K562 (cell line): Measurements from ENCODE around the gene PPM1D.

Experiments
- BACH1 ChIP-seq: fragments of 200-800 bp; sonication (Bioruptor generic); IDR thresholded peaks from 2 replicates; pipeline ENCODE4 v1.6.1; 2016; ENCODE audit warnings: missing genetic modification characterization, missing compliant biosample characterization
- CTCF ChIP-seq, 3 experiments: IDR thresholded peaks in 2 of 3; conservative IDR thresholded peaks in 1 of 3; 2 replicates each; pipeline ENCODE4 v1.5.1; 2011 to 2012; ENCODE audit warnings: low read length in 3 of 3, mild to moderate bottlenecking in 3 of 3, control low read depth in 2 of 3, improper control_type of control experiment in 1 of 3, inconsistent platforms in 1 of 3, low read depth in 1 of 3, mixed read lengths in 1 of 3, moderate library complexity in 1 of 3; ENCODE audit not compliant: insufficient read depth in 2 of 3
- EZH2 ChIP-seq: IDR thresholded peaks from 2 replicates; pipeline ENCODE4 v1.6.1; 2012; ENCODE audit warnings: low read depth, mild to moderate bottlenecking, inconsistent platforms, low read length, borderline replicate concordance
- HCFC1 ChIP-seq: IDR thresholded peaks from 2 replicates; pipeline ENCODE4 v1.6.1; 2012; ENCODE audit warnings: low read depth, low read length, improper control_type of control experiment
- HNRNPK ChIP-seq: fragments of 200-400 bp; formaldehyde crosslinking; IDR thresholded peaks from one replicate; pipeline ENCODE4 v1.6.1; 2018; ENCODE audit warnings: mild to moderate bottlenecking, low read depth, low read length; ENCODE audit not compliant: poor library complexity, severe bottlenecking
- LARP7 ChIP-seq: fragments of 450-650 bp; IDR thresholded peaks from 2 replicates; pipeline ENCODE4 v1.6.1; 2016
- NR1H2 ChIP-seq: sonication (generic); formaldehyde crosslinking; IDR thresholded peaks from 2 replicates; pipeline ENCODE4 v1.4.0; 2020; ENCODE audit warnings: mild to moderate bottlenecking, missing genetic modification reagents
- NR3C1 ChIP-seq: sonication (generic); formaldehyde crosslinking; IDR thresholded peaks from 2 replicates; pipeline ENCODE4 v1.8.1; 2022; ENCODE audit warnings: missing genetic modification reagents
- PATZ1 ChIP-seq: fragments of 250-450 bp; sonication (Bioruptor Pico); IDR thresholded peaks from 2 replicates; pipeline ENCODE4 v1.5.0; 2020; ENCODE audit warnings: mild to moderate bottlenecking, borderline replicate concordance
- POLR2A ChIP-seq: fragments of 450-650 bp; conservative IDR thresholded peaks from 2 replicates; pipeline ENCODE4 v1.6.1; 2016
- POLR2AphosphoS5 ChIP-seq: IDR thresholded peaks from 2 replicates; pipeline ENCODE4 v1.6.1; 2011; ENCODE audit warnings: mild to moderate bottlenecking, low read depth, low read length, moderate library complexity; ENCODE audit not compliant: control insufficient read depth, insufficient read depth
- SMAD3 ChIP-seq: fragments of 450-650 bp; formaldehyde crosslinking; conservative IDR thresholded peaks from 2 replicates; pipeline ENCODE4 v1.4.0; 2020; ENCODE audit warnings: mild to moderate bottlenecking
- ZBTB34 ChIP-seq: fragments of 250-450 bp; sonication (Bioruptor Pico); IDR thresholded peaks from 2 replicates; pipeline ENCODE4 v1.8.0; 2021; ENCODE audit warnings: mild to moderate bottlenecking, moderate library complexity
- ZSCAN29 ChIP-seq: fragments of 450-650 bp; IDR thresholded peaks from 2 replicates; pipeline ENCODE4 v1.6.1; 2017

- TF ChIP-seq NR3C1 = no peak
- TF ChIP-seq HCFC1 = no peak
- no peak for TF ChIP-seq ZBTB34 (CRISPR knock-in tag)
- TF ChIP-seq EZH2 = no peak
- TF ChIP-seq CTCF (IDR thresholded peaks at IDR 0.05 in 2 of 3, conservative IDR thresholded peaks at IDR 0.05 in 1 of 3; ENCODE audit: insufficient read depth in 2 of 3, low read depth in 1 of 3, low read length in 3 of 3) = no peak
- no peak for TF ChIP-seq NR1H2 (CRISPR knock-in tag)
- TF ChIP-seq SMAD3 (CRISPR knock-in tag) = no peak
- TF ChIP-seq PATZ1 (CRISPR knock-in tag) = no peak
- peak; percentile 39; the same call in 1 of the 2 replicates for TF ChIP-seq POLR2AphosphoS5
- TF ChIP-seq HNRNPK = no peak
- no peak; the same call in none of the 2 replicates for TF ChIP-seq POLR2A
- no peak for TF ChIP-seq LARP7
- no peak for TF ChIP-seq ZSCAN29
- TF ChIP-seq BACH1 (tag) = no peak
These were observed 76.8 kb downstream of the PPM1D start for GRCh38 chr17:60676758-60677307.
